ENCODE measurements around the gene ZNF75A. TPM values are rescaled to one million over a fixed set of nuclear protein-coding genes. Genes with fewer than 3 reads are reported as not detected.

The ZNF75A gene
- total RNA-seq, 1 donor from 2014 or later, result 27.6 TPM

DNA sequence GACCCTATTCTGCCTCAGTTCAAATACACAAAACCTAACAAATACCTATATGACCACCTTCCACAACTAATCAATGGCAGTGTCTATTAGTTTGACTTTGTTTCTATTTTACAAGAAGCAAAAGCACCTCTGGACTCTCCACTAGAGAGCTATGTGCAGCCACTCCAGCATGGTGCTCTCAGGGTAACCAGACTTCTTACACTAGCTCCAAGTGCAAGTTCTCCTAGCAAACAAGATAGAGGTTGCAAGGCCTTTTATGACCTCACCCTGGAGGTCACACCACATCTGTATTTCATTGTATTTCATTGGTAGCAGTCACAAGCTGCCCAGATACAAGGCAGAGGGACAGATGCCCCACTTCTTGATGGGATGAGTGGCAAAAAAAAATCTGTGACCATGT, 30.4 kb upstream of the ZNF75A start:
- peaks cover 18% of the 10 kb centered on the region for H3K9me3 Mint-ChIP-seq
- H3K4me3 Mint-ChIP-seq, result no peak overlapping the region
- no peak overlapping the region for H3K27ac Mint-ChIP-seq
- H3K36me3 Mint-ChIP-seq (ENCODE audit: low read depth), result peaks cover 3% of the 10 kb centered on the region
- DNase-seq (ENCODE audit: low spot score), result no peak
- intact Hi-C loops (cut with micrococcal nuclease), result no loop called here
- no peaks in the 10 kb centered on the region for H3K4me1 Mint-ChIP-seq (ENCODE audit: low read depth)
- H3K27me3 Mint-ChIP-seq (ENCODE audit: insufficient read depth), result peaks cover 6% of the 10 kb centered on the region

GRCh38 chr16:3276679-3277078, 28.6 kb upstream of the ZNF75A start:
- H3K4me3 Mint-ChIP-seq, result no peak overlapping the region
- H3K27ac Mint-ChIP-seq, result no peak overlapping the region
- peaks cover 3% of the 10 kb centered on the region for H3K36me3 Mint-ChIP-seq (ENCODE audit: low read depth)
- H3K4me1 Mint-ChIP-seq (ENCODE audit: low read depth), result no peaks in the 10 kb centered on the region
- peaks cover 6% of the 10 kb centered on the region for H3K27me3 Mint-ChIP-seq (ENCODE audit: insufficient read depth)
- peaks cover 19% of the 10 kb centered on the region for H3K9me3 Mint-ChIP-seq
- intact Hi-C loops (cut with micrococcal nuclease), result no loop called here
- DNase-seq (ENCODE audit: low spot score), result no peak

GRCh38 chr16:3281222-3281820, 24.0 kb upstream of the ZNF75A start:
- H3K27me3 Mint-ChIP-seq (ENCODE audit: insufficient read depth), result peaks cover 5% of the 10 kb centered on the region
- H3K36me3 Mint-ChIP-seq (ENCODE audit: low read depth), result peaks cover 27% of the 10 kb centered on the region
- H3K4me1 Mint-ChIP-seq (ENCODE audit: low read depth), result peaks cover 23% of the 10 kb centered on the region
- peaks cover 24% of the 10 kb centered on the region for H3K9me3 Mint-ChIP-seq
- no peak for DNase-seq (ENCODE audit: low spot score)
- H3K27ac Mint-ChIP-seq, result no peak overlapping the region
- intact Hi-C loops (cut with micrococcal nuclease), result loop anchor here (5.0 kb wide), 1 partner anchor 94 kb away; the partner anchor contains the start of gene OR1F1
- peak overlapping the region; percentile 30 for H3K4me3 Mint-ChIP-seq

GRCh38 chr16:3282103-3282729, 23.1 kb upstream of the ZNF75A start:
- H3K4me3 Mint-ChIP-seq, result peak overlapping the region; percentile 94
- peaks cover 3% of the 10 kb centered on the region for H3K27me3 Mint-ChIP-seq (ENCODE audit: insufficient read depth)
- peaks cover 35% of the 10 kb centered on the region for H3K36me3 Mint-ChIP-seq (ENCODE audit: low read depth)
- DNase-seq (ENCODE audit: low spot score), result no peak
- H3K4me1 Mint-ChIP-seq (ENCODE audit: low read depth), result peaks cover 23% of the 10 kb centered on the region
- intact Hi-C loops (cut with micrococcal nuclease), result loop anchor here (1.0 to 5.0 kb wide), 3 partner anchors 47 to 161 kb away; partner anchors contain the start of genes NAA60, OR1F1, ZNF200 and ZNF597
- peaks cover 28% of the 10 kb centered on the region for H3K9me3 Mint-ChIP-seq
- H3K27ac Mint-ChIP-seq, result peak overlapping the region; percentile 97

- intact Hi-C loops (cut with micrococcal nuclease), result loop anchor here (1.0 to 5.0 kb wide), 9 partner anchors 19 to 217 kb away; partner anchors contain the start of genes NAA60, OR1F1, TIGD7 and ZNF174
- Mint-ChIP-seq H3K9me3 (peaks cover 34% of the 10 kb centered on the region), H3K27me3 (ENCODE audit: insufficient read depth) (no peaks in the 10 kb centered on the region), H3K4me1 (ENCODE audit: low read depth) (peaks cover 23% of the 10 kb centered on the region), H3K4me3 (peak within 1 kb of the TSS; percentile 96), H3K36me3 (ENCODE audit: low read depth) (peaks cover 40% of the 10 kb centered on the region), H3K27ac (peak within 1 kb of the TSS; percentile 97)
- peak; percentile 90 for DNase-seq (ENCODE audit: low spot score)
These were observed 22.4 kb upstream of the ZNF75A start, which contains the start of gene ZNF263 for GRCh38 chr16:3282730-3283542. ZNF263 (plus strand) TSS chr16:3283491; CDS start chr16:3283819, 328 bp downstream.

GRCh38 chr16:3283543-3284447, 21.5 kb upstream of the ZNF75A start:
- Mint-ChIP-seq H3K36me3 (ENCODE audit: low read depth) (peaks cover 49% of the 10 kb centered on the region), H3K27me3 (ENCODE audit: insufficient read depth) (no peaks in the 10 kb centered on the region), H3K9me3 (peaks cover 35% of the 10 kb centered on the region), H3K4me3 (peak overlapping the region; percentile 96), H3K4me1 (ENCODE audit: low read depth) (peaks cover 23% of the 10 kb centered on the region), H3K27ac (peak overlapping the region; percentile 97)
- intact Hi-C loops (cut with micrococcal nuclease), result loop anchor here (1.0 to 5.0 kb wide), 8 partner anchors 19 to 217 kb away; partner anchors contain the start of genes NAA60, OR1F1, TIGD7 and ZNF174
- DNase-seq (ENCODE audit: low spot score), result no peak

- H3K36me3 Mint-ChIP-seq (ENCODE audit: low read depth), result peaks cover 62% of the 10 kb centered on the region
- peaks cover 23% of the 10 kb centered on the region for H3K4me1 Mint-ChIP-seq (ENCODE audit: low read depth)
- intact Hi-C loops (cut with micrococcal nuclease), result no loop called here
- no peaks in the 10 kb centered on the region for H3K27me3 Mint-ChIP-seq (ENCODE audit: insufficient read depth)
- no peak for DNase-seq (ENCODE audit: low spot score)
- H3K4me3 Mint-ChIP-seq, result peak overlapping the region; percentile 96
- peaks cover 43% of the 10 kb centered on the region for H3K9me3 Mint-ChIP-seq
- no peak overlapping the region for H3K27ac Mint-ChIP-seq
These were observed 20.2 kb upstream of the ZNF75A start for GRCh38 chr16:3285131-3285530.

- no peaks in the 10 kb centered on the region for H3K27me3 Mint-ChIP-seq (ENCODE audit: insufficient read depth)
- DNase-seq (ENCODE audit: low spot score), result no peak
- H3K9me3 Mint-ChIP-seq, result peaks cover 72% of the 10 kb centered on the region
- intact Hi-C loops (cut with micrococcal nuclease), result no loop called here
- H3K27ac Mint-ChIP-seq, result no peak overlapping the region
- peaks cover 2% of the 10 kb centered on the region for H3K4me1 Mint-ChIP-seq (ENCODE audit: low read depth)
- peaks cover 88% of the 10 kb centered on the region for H3K36me3 Mint-ChIP-seq (ENCODE audit: low read depth)
- no peak overlapping the region for H3K4me3 Mint-ChIP-seq
These were observed 15.2 kb upstream of the ZNF75A start for GRCh38 chr16:3289998-3290673.

- Mint-ChIP-seq H3K36me3 (ENCODE audit: low read depth) (peaks cover 76% of the 10 kb centered on the region), H3K4me1 (ENCODE audit: low read depth) (no peaks in the 10 kb centered on the region), H3K27ac (no peak overlapping the region), H3K9me3 (peaks cover 72% of the 10 kb centered on the region), H3K27me3 (ENCODE audit: insufficient read depth) (no peaks in the 10 kb centered on the region), H3K4me3 (no peak overlapping the region)
- intact Hi-C loops (cut with micrococcal nuclease), result no loop called here
- DNase-seq (ENCODE audit: low spot score), result no peak
These were observed 12.7 kb upstream of the ZNF75A start for GRCh38 chr16:3292604-3293003.

GRCh38 chr16:3295209-3295608, 10.1 kb upstream of the ZNF75A start:
- intact Hi-C loops (cut with micrococcal nuclease), result no loop called here
- Mint-ChIP-seq H3K36me3 (ENCODE audit: low read depth) (peaks cover 63% of the 10 kb centered on the region), H3K9me3 (peaks cover 76% of the 10 kb centered on the region), H3K27me3 (ENCODE audit: insufficient read depth) (no peaks in the 10 kb centered on the region), H3K27ac (no peak overlapping the region), H3K4me1 (ENCODE audit: low read depth) (no peaks in the 10 kb centered on the region), H3K4me3 (no peak overlapping the region)
- DNase-seq (ENCODE audit: low spot score), result no peak

DNA sequence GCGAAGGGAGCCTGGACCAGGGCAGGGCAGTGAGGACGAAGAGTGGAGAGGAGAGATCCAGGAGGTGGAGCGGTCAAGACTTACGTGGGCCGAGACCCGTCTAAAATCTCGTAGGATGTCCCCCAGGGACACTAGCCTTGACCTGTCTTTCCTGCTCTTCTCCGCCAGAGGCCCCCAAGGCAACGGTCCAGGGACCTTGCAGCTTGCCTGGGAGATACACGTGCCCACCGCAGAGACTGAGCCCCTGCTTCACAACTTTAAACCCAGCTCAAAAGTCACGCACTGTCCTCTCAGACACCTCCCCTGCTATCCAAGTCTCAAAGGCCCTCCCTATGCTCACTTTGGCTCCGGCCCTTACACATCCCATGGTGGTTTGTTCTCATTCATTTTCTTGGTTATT, 9.5 kb upstream of the ZNF75A start:
- intact Hi-C loops (cut with micrococcal nuclease), result no loop called here
- DNase-seq (ENCODE audit: low spot score), result no peak
- H3K4me3 Mint-ChIP-seq, result no peak overlapping the region
- peaks cover 63% of the 10 kb centered on the region for H3K36me3 Mint-ChIP-seq (ENCODE audit: low read depth)
- H3K27me3 Mint-ChIP-seq (ENCODE audit: insufficient read depth), result no peaks in the 10 kb centered on the region
- H3K4me1 Mint-ChIP-seq (ENCODE audit: low read depth), result no peaks in the 10 kb centered on the region
- H3K27ac Mint-ChIP-seq, result no peak overlapping the region
- peaks cover 76% of the 10 kb centered on the region for H3K9me3 Mint-ChIP-seq

Measured in activated T-helper 1 cell treated with anti-CD3 and anti-CD28 coated beads, Interleukin-12 subunit alpha, Interleukin-12 subunit beta, Interleukin-2, Interleukin-4 antibody, amounts not matched to agents 30 ng/mL and 10 ng/mL and 1 ng/mL, durations not matched to agents 14 hours and 24 hours and 36 hours (primary cell).